Measurements from ENCODE around the gene HIPK3.

HIPK3 gene

GRCh38 chr11:33317662-33318061 is 60.5 kb downstream of the HIPK3 start:
- TF ChIP-seq TAF1 (IDR thresholded peaks at IDR 0.05; ENCODE audit: borderline replicate concordance, insufficient read depth, low read length) (no peak), POLR2AphosphoS5 (IDR thresholded peaks at IDR 0.05; ENCODE audit: low read depth, low read length) (no peak), SIN3A (IDR thresholded peaks at IDR 0.05; ENCODE audit: borderline replicate concordance, insufficient read depth, low read length) (no peak), FOXP2 (optimal IDR thresholded peaks at IDR 0.05; ENCODE audit: borderline replicate concordance, extremely low read depth, extremely low read length, insufficient read depth) (no peak)
- TF ChIP-seq, protein P1, sequence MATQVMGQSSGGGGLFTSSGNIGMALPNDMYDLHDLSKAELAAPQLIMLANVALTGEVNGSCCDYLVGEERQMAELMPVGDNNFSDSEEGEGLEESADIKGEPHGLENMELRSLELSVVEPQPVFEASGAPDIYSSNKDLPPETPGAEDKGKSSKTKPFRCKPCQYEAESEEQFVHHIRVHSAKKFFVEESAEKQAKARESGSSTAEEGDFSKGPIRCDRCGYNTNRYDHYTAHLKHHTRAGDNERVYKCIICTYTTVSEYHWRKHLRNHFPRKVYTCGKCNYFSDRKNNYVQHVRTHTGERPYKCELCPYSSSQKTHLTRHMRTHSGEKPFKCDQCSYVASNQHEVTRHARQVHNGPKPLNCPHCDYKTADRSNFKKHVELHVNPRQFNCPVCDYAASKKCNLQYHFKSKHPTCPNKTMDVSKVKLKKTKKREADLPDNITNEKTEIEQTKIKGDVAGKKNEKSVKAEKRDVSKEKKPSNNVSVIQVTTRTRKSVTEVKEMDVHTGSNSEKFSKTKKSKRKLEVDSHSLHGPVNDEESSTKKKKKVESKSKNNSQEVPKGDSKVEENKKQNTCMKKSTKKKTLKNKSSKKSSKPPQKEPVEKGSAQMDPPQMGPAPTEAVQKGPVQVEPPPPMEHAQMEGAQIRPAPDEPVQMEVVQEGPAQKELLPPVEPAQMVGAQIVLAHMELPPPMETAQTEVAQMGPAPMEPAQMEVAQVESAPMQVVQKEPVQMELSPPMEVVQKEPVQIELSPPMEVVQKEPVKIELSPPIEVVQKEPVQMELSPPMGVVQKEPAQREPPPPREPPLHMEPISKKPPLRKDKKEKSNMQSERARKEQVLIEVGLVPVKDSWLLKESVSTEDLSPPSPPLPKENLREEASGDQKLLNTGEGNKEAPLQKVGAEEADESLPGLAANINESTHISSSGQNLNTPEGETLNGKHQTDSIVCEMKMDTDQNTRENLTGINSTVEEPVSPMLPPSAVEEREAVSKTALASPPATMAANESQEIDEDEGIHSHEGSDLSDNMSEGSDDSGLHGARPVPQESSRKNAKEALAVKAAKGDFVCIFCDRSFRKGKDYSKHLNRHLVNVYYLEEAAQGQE (IDR thresholded peaks at IDR 0.05; ENCODE audit: insufficient read depth in 1 of 2, low read depth in 2 of 2, low read length in 2 of 2) = no peak

DNA sequence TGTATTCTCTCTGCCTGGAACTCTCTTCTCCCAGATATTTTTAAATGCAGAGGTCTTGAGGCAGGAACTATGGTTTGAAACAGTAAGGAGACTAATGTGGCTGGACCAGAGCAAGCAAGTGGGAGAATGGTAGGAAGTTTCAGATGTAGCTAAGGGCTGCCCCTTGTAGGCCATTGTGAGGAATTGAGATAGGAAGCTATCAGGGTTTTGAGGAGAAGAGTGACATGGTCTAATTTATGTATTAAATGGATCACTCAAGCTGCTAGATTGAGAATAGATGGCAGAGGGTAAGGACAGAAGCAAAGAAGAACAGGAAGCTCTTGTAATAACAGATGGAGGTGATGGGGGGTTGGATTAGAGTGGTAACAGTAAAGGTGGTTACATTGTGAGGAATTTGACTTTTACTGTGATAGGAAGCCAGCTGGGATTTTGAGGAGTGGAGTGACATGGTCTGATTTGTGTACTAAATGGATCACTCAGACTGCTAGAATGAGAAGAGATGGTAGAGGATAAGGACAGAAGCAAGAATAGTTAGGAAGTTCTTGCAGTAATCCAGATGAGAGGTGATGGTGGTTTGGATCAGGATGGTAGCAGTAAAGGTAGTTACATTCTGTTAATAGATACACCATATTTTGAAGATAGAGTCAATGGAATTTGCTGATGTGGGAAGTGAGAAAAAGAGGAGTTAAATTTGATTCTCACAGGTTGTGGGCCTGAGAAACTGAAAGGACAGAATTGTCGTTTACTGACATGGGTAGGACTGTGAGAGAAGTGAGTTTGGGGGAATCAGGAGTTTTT is 63.0 kb downstream of the HIPK3 start:
- TF ChIP-seq TAF1 (IDR thresholded peaks at IDR 0.05; ENCODE audit: borderline replicate concordance, insufficient read depth, low read length) (no peak), SIN3A (IDR thresholded peaks at IDR 0.05; ENCODE audit: borderline replicate concordance, insufficient read depth, low read length) (no peak), POLR2AphosphoS5 (IDR thresholded peaks at IDR 0.05; ENCODE audit: low read depth, low read length) (no peak), FOXP2 (optimal IDR thresholded peaks at IDR 0.05; ENCODE audit: borderline replicate concordance, extremely low read depth, extremely low read length, insufficient read depth) (no peak)
- TF ChIP-seq, protein P1 (IDR thresholded peaks at IDR 0.05; ENCODE audit: insufficient read depth in 1 of 2, low read depth in 2 of 2, low read length in 2 of 2) = no peak

DNA sequence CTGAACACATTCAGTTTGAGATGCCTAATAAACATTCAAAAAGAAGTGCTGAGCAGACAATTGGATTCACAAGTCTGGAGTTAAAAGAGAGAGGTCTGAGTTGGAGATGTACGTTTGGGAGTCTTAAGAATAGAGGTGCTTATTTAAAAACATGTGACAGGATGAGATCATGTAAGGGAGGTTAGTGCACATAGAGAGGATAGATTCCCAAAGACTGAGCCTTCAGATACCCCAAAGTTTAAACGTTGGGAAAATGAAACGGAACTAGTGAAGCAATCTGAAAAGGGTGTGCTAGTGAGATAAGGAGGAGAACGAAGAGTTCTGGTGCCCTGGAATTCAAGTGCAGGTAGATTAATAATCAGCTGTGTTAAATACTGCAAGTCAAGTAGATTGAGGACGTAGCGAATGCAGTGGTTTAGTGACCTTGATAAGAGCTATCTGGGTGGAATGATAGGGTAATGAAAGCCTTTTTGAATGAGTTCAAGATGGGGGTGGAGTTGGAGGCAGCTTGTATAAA is 63.7 kb downstream of the HIPK3 start:
- TF ChIP-seq, protein P1 (IDR thresholded peaks at IDR 0.05; ENCODE audit: insufficient read depth in 1 of 2, low read depth in 2 of 2, low read length in 2 of 2) = no peak
- TF ChIP-seq FOXP2 (optimal IDR thresholded peaks at IDR 0.05; ENCODE audit: borderline replicate concordance, extremely low read depth, extremely low read length, insufficient read depth) = no peak
- no peak for TF ChIP-seq TAF1 (IDR thresholded peaks at IDR 0.05; ENCODE audit: borderline replicate concordance, insufficient read depth, low read length)
- no peak for TF ChIP-seq POLR2AphosphoS5 (IDR thresholded peaks at IDR 0.05; ENCODE audit: low read depth, low read length)
- TF ChIP-seq SIN3A (IDR thresholded peaks at IDR 0.05; ENCODE audit: borderline replicate concordance, insufficient read depth, low read length) = no peak

GRCh38 chr11:33321422-33321821 is 64.2 kb downstream of the HIPK3 start:
- no peak for TF ChIP-seq TAF1 (IDR thresholded peaks at IDR 0.05; ENCODE audit: borderline replicate concordance, insufficient read depth, low read length)
- no peak for TF ChIP-seq POLR2AphosphoS5 (IDR thresholded peaks at IDR 0.05; ENCODE audit: low read depth, low read length)
- TF ChIP-seq SIN3A (IDR thresholded peaks at IDR 0.05; ENCODE audit: borderline replicate concordance, insufficient read depth, low read length) = no peak
- TF ChIP-seq, protein P1 (IDR thresholded peaks at IDR 0.05; ENCODE audit: insufficient read depth in 1 of 2, low read depth in 2 of 2, low read length in 2 of 2) = no peak
- no peak for TF ChIP-seq FOXP2 (optimal IDR thresholded peaks at IDR 0.05; ENCODE audit: borderline replicate concordance, extremely low read depth, extremely low read length, insufficient read depth)
